ENCODE measurements around the gene H3-3A. TPM values are rescaled to one million over a fixed set of nuclear protein-coding genes. Genes with fewer than 3 reads are reported as not detected.

H3-3A gene
- polyA plus RNA-seq, 3 donors, result 961 to 1,826 (median 1,812) TPM

GRCh38 chr1:226119169-226119568, 56.7 kb downstream of the H3-3A start:
- no peaks in the 10 kb centered on the region for H3K79me2 ChIP-seq (ENCODE audit: insufficient read depth, low read length)
- H3K4me2 ChIP-seq (replicated peaks; ENCODE audit: extremely low read depth, low read length, poor library complexity, severe bottlenecking), result no peak overlapping the region
- 92% methylated on average over 2 of the region's 6 CpGs for WGBS (ENCODE audit: insufficient coverage)
- H3K4me3 ChIP-seq (replicated peaks in 1 of 3; ENCODE audit: low read depth in 2 of 3, low read length in 3 of 3), result no peak overlapping the region
- no peak overlapping the region for H3K27ac ChIP-seq (ENCODE audit: low read depth in 1 of 2, low read length in 2 of 2)
- peaks cover 9 to 21% of the 10 kb centered on the region in 2 donors for H3K4me1 ChIP-seq (ENCODE audit: control insufficient read depth in 1 of 2, insufficient read depth in 2 of 2, low read length in 2 of 2)
- intact Hi-C loops (cut with micrococcal nuclease), result loop anchor here in 1 of 2 donors (10.0 kb wide), 1 partner anchor 414 kb away; no protein-coding TSS in a partner anchor
- peaks cover 25 to 27% (median 26%) of the 10 kb centered on the region in 3 donors for H3K27me3 Mint-ChIP-seq (ENCODE audit: low read depth in 3 of 3)
- H3K36me3 ChIP-seq (replicated peaks in 1 of 2; ENCODE audit: control insufficient read depth in 1 of 2, insufficient read depth in 2 of 2, low read length in 2 of 2), result no peaks in the 10 kb centered on the region
- TF ChIP-seq CTCF (IDR thresholded peaks at IDR 0.05), result no peak
- H4K20me1 ChIP-seq (ENCODE audit: insufficient read depth, low read length), result no peaks in the 10 kb centered on the region
- no peak overlapping the region for H2AFZ ChIP-seq (ENCODE audit: insufficient read depth, low read depth, low read length, poor library complexity, severe bottlenecking)
- H3K9me3 ChIP-seq (replicated peaks in 1 of 2; ENCODE audit: control insufficient read depth in 1 of 2, insufficient read depth in 1 of 2, low read length in 2 of 2), result no peaks in the 10 kb centered on the region
- no peak overlapping the region for H3K27ac Mint-ChIP-seq
- peaks cover 0 to 6% (median 0%) of the 10 kb centered on the region in 7 donors for H3K9me3 Mint-ChIP-seq
- H3K36me3 Mint-ChIP-seq, result peaks cover 0 to 6% of the 10 kb centered on the region in 2 donors
- H3K9ac ChIP-seq (ENCODE audit: insufficient read depth, low read length, poor library complexity, severe bottlenecking), result no peak overlapping the region
- peaks cover 13% of the 10 kb centered on the region for H3K4me1 Mint-ChIP-seq
- H3K4me3 Mint-ChIP-seq, result no peak overlapping the region
- peaks cover 0 to 24% of the 10 kb centered on the region in 2 donors for H3K27me3 ChIP-seq (ENCODE audit: control insufficient read depth in 2 of 2, insufficient read depth in 2 of 2, low read length in 2 of 2)
- DNase-seq, result no peak

- no peak overlapping the region for H3K9ac ChIP-seq (ENCODE audit: insufficient read depth, low read length, poor library complexity, severe bottlenecking)
- no peak for DNase-seq
- peaks cover 0 to 24% of the 10 kb centered on the region in 2 donors for H3K27me3 ChIP-seq (ENCODE audit: control insufficient read depth in 2 of 2, insufficient read depth in 2 of 2, low read length in 2 of 2)
- intact Hi-C loops (cut with micrococcal nuclease), result loop anchor here (5.0 kb wide), 3 partner anchors 38 to 123 kb away; partner anchors contain the start of gene SDE2 (in 2 of the 2)
- no peak overlapping the region for H3K4me2 ChIP-seq (replicated peaks; ENCODE audit: extremely low read depth, low read length, poor library complexity, severe bottlenecking)
- Mint-ChIP-seq H3K27ac (peak overlapping the region in 1 of 7 donors; percentile 28), H3K36me3 (peaks cover 0 to 6% of the 10 kb centered on the region in 2 donors), H3K4me1 (peaks cover 20% of the 10 kb centered on the region), H3K27me3 (ENCODE audit: low read depth in 3 of 3) (peaks cover 25 to 30% (median 28%) of the 10 kb centered on the region in 3 donors), H3K4me3 (peak overlapping the region in 1 of 2 donors; percentile 15), H3K9me3 (peaks cover 0 to 6% (median 0%) of the 10 kb centered on the region in 7 donors)
- no peaks in the 10 kb centered on the region for H3K79me2 ChIP-seq (ENCODE audit: insufficient read depth, low read length)
- no peak overlapping the region for H3K27ac ChIP-seq (ENCODE audit: low read depth in 1 of 2, low read length in 2 of 2)
- no peak overlapping the region for H3K4me3 ChIP-seq (replicated peaks in 1 of 3; ENCODE audit: low read depth in 2 of 3, low read length in 3 of 3)
- no peak overlapping the region for H2AFZ ChIP-seq (ENCODE audit: insufficient read depth, low read depth, low read length, poor library complexity, severe bottlenecking)
- no peaks in the 10 kb centered on the region for H3K9me3 ChIP-seq (replicated peaks in 1 of 2; ENCODE audit: control insufficient read depth in 1 of 2, insufficient read depth in 1 of 2, low read length in 2 of 2)
- TF ChIP-seq CTCF (IDR thresholded peaks at IDR 0.05), result no peak
- no peaks in the 10 kb centered on the region for H4K20me1 ChIP-seq (ENCODE audit: insufficient read depth, low read length)
- 81% methylated on average over 4 of the region's 5 CpGs for WGBS (ENCODE audit: insufficient coverage)
- H3K4me1 ChIP-seq (ENCODE audit: control insufficient read depth in 1 of 2, insufficient read depth in 2 of 2, low read length in 2 of 2), result peaks cover 9 to 21% of the 10 kb centered on the region in 2 donors
- H3K36me3 ChIP-seq (replicated peaks in 1 of 2; ENCODE audit: control insufficient read depth in 1 of 2, insufficient read depth in 2 of 2, low read length in 2 of 2), result no peaks in the 10 kb centered on the region
Observed at GRCh38 chr1:226120398-226120797, 57.9 kb downstream of the H3-3A start.

All from CD14-positive monocyte (primary cell).